Tibial nerve (tissue), 4 donors: ENCODE results near the gene SLC5A6.

Experiments used
- EP300 ChIP-seq, 2 donors: sonication (generic); formaldehyde crosslinking; IDR thresholded peaks; one replicate each; pipeline ENCODE4 v1.6.1; 2017; ENCODE audit warnings: antibody characterized with exemption in 2 of 2, mild to moderate bottlenecking in 1 of 2
- TF ChIP-seq, protein P1 (sequence below), 5 experiments: fragments of 200-600 bp in 3 of 5; fragments of 450-650 bp in 2 of 5; sonication (generic) in 3 of 5; IDR thresholded peaks; one replicate each; pipeline ENCODE4 v1.5.1; 2016 to 2019; ENCODE audit warnings: antibody characterized with exemption in 5 of 5, mild to moderate bottlenecking in 3 of 5, moderate library complexity in 2 of 5

DNA sequence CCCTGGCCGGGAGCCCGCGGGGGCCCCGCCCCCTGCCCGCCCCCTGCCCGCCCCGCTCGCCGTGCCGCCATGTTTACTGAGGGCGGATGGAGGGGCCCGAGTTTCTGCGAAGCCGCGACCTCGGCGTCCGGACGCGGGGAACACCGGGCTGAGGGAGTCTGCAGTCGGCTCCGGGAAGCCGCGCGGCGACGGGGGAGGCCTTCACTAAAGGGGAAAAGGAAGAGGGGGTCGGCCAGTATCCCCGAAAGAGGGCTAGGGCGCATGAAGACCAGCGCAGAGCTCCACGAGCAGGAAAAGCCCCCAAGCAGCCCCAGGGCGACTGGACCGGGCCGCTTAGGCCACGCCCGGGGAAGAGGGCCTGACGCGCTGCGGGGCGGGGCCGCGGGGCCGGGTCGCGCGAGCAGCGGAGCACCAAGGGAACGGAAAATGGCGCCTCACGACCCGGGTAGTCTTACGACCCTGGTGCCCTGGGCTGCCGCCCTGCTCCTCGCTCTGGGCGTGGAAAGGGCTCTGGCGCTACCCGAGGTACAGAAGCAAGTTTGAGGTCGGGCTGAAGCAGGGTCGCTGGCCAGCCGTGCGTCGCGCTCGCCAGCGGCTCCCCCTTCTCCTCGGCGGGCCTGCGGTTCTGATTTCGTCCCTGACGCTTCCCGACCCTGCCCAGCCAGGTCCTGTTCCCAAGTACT lies at the start of gene SLC5A6, which contains the start of gene ATRAID:
- TF ChIP-seq, protein P1, sequence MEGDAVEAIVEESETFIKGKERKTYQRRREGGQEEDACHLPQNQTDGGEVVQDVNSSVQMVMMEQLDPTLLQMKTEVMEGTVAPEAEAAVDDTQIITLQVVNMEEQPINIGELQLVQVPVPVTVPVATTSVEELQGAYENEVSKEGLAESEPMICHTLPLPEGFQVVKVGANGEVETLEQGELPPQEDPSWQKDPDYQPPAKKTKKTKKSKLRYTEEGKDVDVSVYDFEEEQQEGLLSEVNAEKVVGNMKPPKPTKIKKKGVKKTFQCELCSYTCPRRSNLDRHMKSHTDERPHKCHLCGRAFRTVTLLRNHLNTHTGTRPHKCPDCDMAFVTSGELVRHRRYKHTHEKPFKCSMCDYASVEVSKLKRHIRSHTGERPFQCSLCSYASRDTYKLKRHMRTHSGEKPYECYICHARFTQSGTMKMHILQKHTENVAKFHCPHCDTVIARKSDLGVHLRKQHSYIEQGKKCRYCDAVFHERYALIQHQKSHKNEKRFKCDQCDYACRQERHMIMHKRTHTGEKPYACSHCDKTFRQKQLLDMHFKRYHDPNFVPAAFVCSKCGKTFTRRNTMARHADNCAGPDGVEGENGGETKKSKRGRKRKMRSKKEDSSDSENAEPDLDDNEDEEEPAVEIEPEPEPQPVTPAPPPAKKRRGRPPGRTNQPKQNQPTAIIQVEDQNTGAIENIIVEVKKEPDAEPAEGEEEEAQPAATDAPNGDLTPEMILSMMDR (IDR thresholded peaks at IDR 0.05): peak in 2 of 5 experiments; percentile 13 to 20
- TF ChIP-seq EP300 (IDR thresholded peaks at IDR 0.05): peak; percentile 12 to 91
